Smooth muscle cell (in vitro differentiated cells): ENCODE results near the gene APRT. TPM values are rescaled to one million over a fixed set of nuclear protein-coding genes. Genes with fewer than 3 reads are reported as not detected.
A peak's percentile ranks its signal among the peaks of the same experiment; 100 is the strongest.

Experiments used
- DNase-seq: peaks from one replicate; lab custom pipeline; 2025; ENCODE audit not compliant: unreplicated experiment; lab: John Stamatoyannopoulos, UW
- H2AFZ ChIP-seq: fragments of 200-600 bp; sonication (generic); 2 replicates; pipeline ENCODE4 v1.6.0; 2016; ENCODE audit warnings: antibody characterized with exemption, low read depth, mild to moderate bottlenecking
- H3F3A ChIP-seq: fragments of 200-600 bp; sonication (generic); 2 replicates; pipeline ENCODE4 v1.6.0; 2017; ENCODE audit warnings: antibody characterized with exemption, low read depth
- H3K27ac ChIP-seq: fragments of 200-600 bp; sonication (generic); 2 replicates; pipeline ENCODE4 v1.5.1; 2016; ENCODE audit warnings: low read depth, mild to moderate bottlenecking
- H3K27me3 ChIP-seq: fragments of 200-600 bp; sonication (generic); 2 replicates; pipeline ENCODE4 v1.6.1; 2016; ENCODE audit warnings: low read depth, mild to moderate bottlenecking
- H3K36me3 ChIP-seq: fragments of 200-600 bp; sonication (generic); 2 replicates; pipeline ENCODE4 v1.5.1; 2016; ENCODE audit warnings: low read depth
- H3K4me1 ChIP-seq: fragments of 200-600 bp; sonication (generic); 2 replicates; pipeline ENCODE4 v1.5.1; 2016; ENCODE audit warnings: low read depth
- H3K4me2 ChIP-seq: fragments of 200-600 bp; sonication (generic); 2 replicates; pipeline ENCODE4 v1.6.0; 2016; ENCODE audit warnings: mild to moderate bottlenecking
- H3K4me3 ChIP-seq: fragments of 200-600 bp; sonication (generic); 2 replicates; pipeline ENCODE4 v1.5.1; 2016; ENCODE audit warnings: mild to moderate bottlenecking
- H3K79me2 ChIP-seq: fragments of 200-600 bp; sonication (generic); 2 replicates; pipeline ENCODE4 v1.6.0; 2016; ENCODE audit warnings: low read depth, mild to moderate bottlenecking
- H3K9ac ChIP-seq: fragments of 200-600 bp; sonication (generic); 2 replicates; pipeline ENCODE4 v1.6.0; 2016; ENCODE audit warnings: low read depth
- H3K9me3 ChIP-seq: fragments of 200-600 bp; sonication (generic); replicated peaks from 2 replicates; pipeline ENCODE4 v1.5.1; 2016; ENCODE audit warnings: low read depth
- H4K20me1 ChIP-seq: fragments of 200-600 bp; sonication (generic); 2 replicates; pipeline ENCODE4 v1.6.0; 2016; ENCODE audit warnings: low read depth
- WGBS: methylation state at CpG from one replicate; pipeline ENCODE4 v1.1.7; 2016; ENCODE audit warnings: low lambda C conversion rate; 5-methylcytosine and 5-hydroxymethylcytosine counted together
- polyA plus RNA-seq: library from polyadenylated mRNA; unstranded; fragments of >200 nt; fragmentation: Nextera tagmentation; extraction: Ambion mirVana; gene quantifications from 2 replicates; pipeline ENCODE4 v1.2.1, GENCODE V29; 2016
- total RNA-seq: library from RNA; depleted of rRNA; stranded (reverse); fragments of >200 nt; gene quantifications from 2 replicates; pipeline ENCODE4 v1.2.3, GENCODE V29; 2014
- TF ChIP-seq, protein P1 (sequence below): fragments of 200-600 bp; sonication (generic); IDR thresholded peaks from 2 replicates; pipeline ENCODE4 v1.5.1; 2017; ENCODE audit warnings: borderline replicate concordance, mild to moderate bottlenecking, antibody characterized with exemption; ENCODE audit not compliant: insufficient read depth, poor library complexity, severe bottlenecking

Gene APRT
- total and polyA plus RNA-seq, 2 experiments from 2014 or later, result 143 to 200 TPM

DNA sequence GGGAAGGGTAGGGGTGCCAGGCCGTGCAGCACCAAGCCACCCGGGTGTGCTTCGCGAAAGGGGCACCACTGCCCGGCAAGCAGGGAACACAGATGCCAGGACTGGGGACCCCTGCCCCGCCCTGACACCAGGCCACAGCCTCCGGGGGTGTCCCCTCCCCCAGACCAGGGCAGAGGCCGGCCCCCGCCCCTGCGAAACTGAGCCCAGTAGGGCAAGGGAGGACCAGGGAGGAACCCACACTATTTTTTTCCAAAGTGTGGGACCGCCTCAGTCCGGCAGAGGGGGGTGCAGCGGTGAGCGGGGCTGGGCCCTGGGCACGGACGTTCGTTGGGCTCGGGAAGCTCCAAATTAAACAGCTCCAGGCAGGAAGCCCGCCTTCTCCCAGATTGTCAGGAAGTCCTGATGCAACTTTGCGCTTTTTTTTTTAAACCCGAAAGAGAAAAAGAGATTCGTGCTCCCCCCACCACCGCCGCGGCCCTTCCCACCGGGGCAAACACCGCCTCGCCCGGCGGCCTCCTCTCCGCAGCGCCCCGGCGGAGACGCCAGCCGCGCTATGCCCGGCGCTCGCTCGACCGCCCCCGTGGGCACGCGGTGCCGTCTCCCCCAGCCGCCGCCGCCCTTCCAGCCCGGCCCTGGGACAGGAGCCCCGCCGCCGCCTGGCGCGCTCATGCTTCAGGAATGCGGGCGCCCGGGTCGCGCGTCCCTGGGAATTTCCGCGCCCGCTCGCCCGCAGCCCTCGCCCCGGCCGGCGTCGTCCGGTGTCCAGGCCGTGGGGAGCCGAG, 27.5 kb downstream of the APRT start:
- H3K4me2 ChIP-seq, result peak overlapping the region; percentile 91
- peak overlapping the region; percentile 94 for H3K27ac ChIP-seq
- H4K20me1 ChIP-seq, result peaks cover 47% of the 10 kb centered on the region
- H3K4me3 ChIP-seq, result peak overlapping the region; percentile 90
- H3K27me3 ChIP-seq, result no peaks in the 10 kb centered on the region
- peaks cover 16% of the 10 kb centered on the region for H3K4me1 ChIP-seq
- DNase-seq, result peak; percentile 56
- H3F3A ChIP-seq, result peaks cover 6% of the 10 kb centered on the region
- 6% methylated on average over 36 of the region's 74 CpGs for WGBS
- H3K9me3 ChIP-seq, result no peaks in the 10 kb centered on the region
- TF ChIP-seq, protein P1, sequence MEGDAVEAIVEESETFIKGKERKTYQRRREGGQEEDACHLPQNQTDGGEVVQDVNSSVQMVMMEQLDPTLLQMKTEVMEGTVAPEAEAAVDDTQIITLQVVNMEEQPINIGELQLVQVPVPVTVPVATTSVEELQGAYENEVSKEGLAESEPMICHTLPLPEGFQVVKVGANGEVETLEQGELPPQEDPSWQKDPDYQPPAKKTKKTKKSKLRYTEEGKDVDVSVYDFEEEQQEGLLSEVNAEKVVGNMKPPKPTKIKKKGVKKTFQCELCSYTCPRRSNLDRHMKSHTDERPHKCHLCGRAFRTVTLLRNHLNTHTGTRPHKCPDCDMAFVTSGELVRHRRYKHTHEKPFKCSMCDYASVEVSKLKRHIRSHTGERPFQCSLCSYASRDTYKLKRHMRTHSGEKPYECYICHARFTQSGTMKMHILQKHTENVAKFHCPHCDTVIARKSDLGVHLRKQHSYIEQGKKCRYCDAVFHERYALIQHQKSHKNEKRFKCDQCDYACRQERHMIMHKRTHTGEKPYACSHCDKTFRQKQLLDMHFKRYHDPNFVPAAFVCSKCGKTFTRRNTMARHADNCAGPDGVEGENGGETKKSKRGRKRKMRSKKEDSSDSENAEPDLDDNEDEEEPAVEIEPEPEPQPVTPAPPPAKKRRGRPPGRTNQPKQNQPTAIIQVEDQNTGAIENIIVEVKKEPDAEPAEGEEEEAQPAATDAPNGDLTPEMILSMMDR, result peak; percentile 37
- no peak overlapping the region for H2AFZ ChIP-seq
- H3K79me2 ChIP-seq, result peaks cover 55% of the 10 kb centered on the region
- peak overlapping the region; percentile 94 for H3K9ac ChIP-seq
- no peaks in the 10 kb centered on the region for H3K36me3 ChIP-seq

DNA sequence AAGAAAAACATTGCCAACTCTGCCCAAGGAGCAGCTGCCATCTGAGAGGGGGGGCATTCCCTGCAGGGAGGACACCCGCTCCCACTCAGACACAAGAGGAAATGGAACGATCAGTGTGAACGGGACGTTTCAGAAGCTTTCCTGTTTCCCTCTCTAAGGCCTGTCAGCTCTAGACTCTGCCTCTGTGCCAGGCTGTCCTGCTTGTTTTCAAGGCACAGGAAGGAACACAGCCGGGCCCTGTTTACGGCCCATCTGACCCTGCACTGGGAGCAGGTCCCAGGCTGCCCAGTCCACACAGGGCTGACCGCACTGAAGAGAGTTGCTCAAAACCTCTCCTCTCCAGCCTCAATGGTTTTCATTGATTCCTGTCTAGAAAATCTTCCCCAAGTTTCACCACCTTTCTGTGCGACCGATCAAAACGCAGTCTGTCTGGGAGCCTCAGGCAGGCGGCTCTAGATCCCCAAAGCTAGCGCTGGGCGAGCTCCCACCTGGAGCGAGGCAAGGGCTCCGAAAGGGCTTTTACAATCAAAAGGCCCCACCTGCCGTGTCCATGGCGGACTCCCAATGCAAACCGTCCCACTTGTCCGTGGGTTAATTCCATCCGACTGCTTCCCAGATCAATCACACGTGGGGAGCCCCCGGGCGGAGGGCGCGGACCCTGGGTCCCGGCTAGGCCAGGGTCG, 28.2 kb downstream of the APRT start:
- H2AFZ ChIP-seq, result no peak overlapping the region
- 45% methylated on average over 27 of the region's 27 CpGs for WGBS
- peaks cover 53% of the 10 kb centered on the region for H4K20me1 ChIP-seq

GRCh38 chr16:88782454-88783390, 29.0 kb downstream of the APRT start:
- Histone ChIP-seq H3K4me1 (peaks cover 19% of the 10 kb centered on the region), H3K9me3 (no peaks in the 10 kb centered on the region), H3K27me3 (no peaks in the 10 kb centered on the region), H3F3A (peaks cover 6% of the 10 kb centered on the region), H3K4me3 (peak overlapping the region; percentile 90), H3K4me2 (peak overlapping the region; percentile 91), H4K20me1 (peaks cover 61% of the 10 kb centered on the region), H3K27ac (peak overlapping the region; percentile 94), H3K36me3 (no peaks in the 10 kb centered on the region), H3K79me2 (peaks cover 71% of the 10 kb centered on the region), H3K9ac (peak overlapping the region; percentile 94), H2AFZ (no peak overlapping the region)
- 47% methylated on average over 15 of the region's 16 CpGs for WGBS
- TF ChIP-seq, protein P1, result no peak
- DNase-seq, result peak; percentile 25

More for the DNA sequence above, 28.2 kb downstream of the APRT start:
- Histone ChIP-seq H3K36me3 (no peaks in the 10 kb centered on the region), H3K4me2 (peak overlapping the region; percentile 91), H3K4me1 (peaks cover 16% of the 10 kb centered on the region), H3K9me3 (no peaks in the 10 kb centered on the region), H3K27ac (peak overlapping the region; percentile 94), H3K4me3 (peak overlapping the region; percentile 90), H3K79me2 (peaks cover 62% of the 10 kb centered on the region), H3K27me3 (no peaks in the 10 kb centered on the region), H3F3A (peaks cover 6% of the 10 kb centered on the region), H3K9ac (peak overlapping the region; percentile 94)
- TF ChIP-seq, protein P1, result no peak
- no peak for DNase-seq
